Activated CD8-positive, alpha-beta memory T cell treated with anti-CD3 and anti-CD28 coated beads, Interleukin-2, amount 50 U/mL, for 48 hours (primary cell): ENCODE data around the gene AGAP1.
A peak's percentile ranks its signal among the peaks of the same experiment; 100 is the strongest.

Experiments used
- DNase-seq: peaks from one replicate; pipeline ENCODE4 v3.0.0-alpha.2; 2020

AGAP1 gene

GRCh38 chr2:235983016-235983415, 489.2 kb downstream of the AGAP1 start:
- DNase-seq = no peak

- DNase-seq = no peak
These were observed 490.7 kb downstream of the AGAP1 start for GRCh38 chr2:235984552-235984951.

GRCh38 chr2:235986361-235986760, 492.5 kb downstream of the AGAP1 start:
- DNase-seq = no peak

GRCh38 chr2:235988271-235989015, 494.6 kb downstream of the AGAP1 start:
- peak; percentile 4 for DNase-seq

- peak; percentile 17 for DNase-seq
These were observed 495.7 kb downstream of the AGAP1 start for GRCh38 chr2:235989591-235989990.

- peak; percentile 12 for DNase-seq
These were observed 496.5 kb downstream of the AGAP1 start for GRCh38 chr2:235990344-235990743.

- DNase-seq = peak; percentile 8
These were observed 498.2 kb downstream of the AGAP1 start for GRCh38 chr2:235992024-235992423.

GRCh38 chr2:235996419-235996818, 502.6 kb downstream of the AGAP1 start:
- peak; percentile 1 for DNase-seq

GRCh38 chr2:235999011-235999410, 505.2 kb downstream of the AGAP1 start:
- no peak for DNase-seq

- DNase-seq = peak; percentile 12
These were observed 507.5 kb downstream of the AGAP1 start for GRCh38 chr2:236001166-236001828.

GRCh38 chr2:236001854-236002253, 508.0 kb downstream of the AGAP1 start:
- DNase-seq = no peak

GRCh38 chr2:236008006-236008405, 514.2 kb downstream of the AGAP1 start:
- DNase-seq = no peak

GRCh38 chr2:236008857-236009256, 515.0 kb downstream of the AGAP1 start:
- no peak for DNase-seq

- DNase-seq = no peak
These were observed 517.3 kb downstream of the AGAP1 start for GRCh38 chr2:236010920-236011685.

- no peak for DNase-seq
These were observed 518.3 kb downstream of the AGAP1 start for GRCh38 chr2:236012155-236012554.

- DNase-seq = no peak
These were observed 520.7 kb downstream of the AGAP1 start for GRCh38 chr2:236014408-236015131.

- DNase-seq = no peak
These were observed 521.3 kb downstream of the AGAP1 start for GRCh38 chr2:236015171-236015570.

GRCh38 chr2:236016496-236016895, 522.7 kb downstream of the AGAP1 start:
- DNase-seq = no peak

- no peak for DNase-seq
These were observed 523.6 kb downstream of the AGAP1 start for GRCh38 chr2:236017446-236017845.

GRCh38 chr2:236019434-236019833, 525.6 kb downstream of the AGAP1 start:
- DNase-seq = no peak

GRCh38 chr2:236021499-236022057, 527.7 kb downstream of the AGAP1 start:
- no peak for DNase-seq

- no peak for DNase-seq
These were observed 528.3 kb downstream of the AGAP1 start for GRCh38 chr2:236022128-236022527.

GRCh38 chr2:236025892-236026291, 532.0 kb downstream of the AGAP1 start:
- no peak for DNase-seq
